Measurements from ENCODE around the gene SMPD1. TPM values are rescaled to one million over a fixed set of nuclear protein-coding genes. Genes with fewer than 3 reads are reported as not detected.

Gene SMPD1
- total and polyA plus RNA-seq, 2 of the 8 experiments (the other 6 are each of a cell fraction or from before 2014, with no cell fraction given) = 1.9 to 2.4 TPM

DNA sequence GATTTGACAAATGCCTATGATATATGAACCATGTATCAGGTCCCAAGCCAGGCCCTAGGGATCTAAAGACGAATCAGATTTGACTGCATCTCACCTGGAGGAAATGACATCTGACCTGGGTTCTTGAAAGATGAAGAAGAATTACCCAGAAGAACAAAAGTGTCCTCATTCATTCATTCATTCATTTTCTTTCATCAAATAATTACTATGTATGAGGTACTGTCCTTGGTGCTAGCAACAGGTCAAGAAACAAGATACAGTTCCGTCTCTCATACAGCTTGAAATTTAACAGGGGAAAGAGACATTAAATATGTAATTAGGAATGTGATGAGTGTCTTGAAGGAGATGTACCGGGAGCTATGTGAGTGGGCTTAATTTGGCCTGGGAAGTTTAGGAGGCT lies 30.4 kb downstream of the SMPD1 start:
- no peak for TF ChIP-seq BACH1 (IDR thresholded peaks at IDR 0.05; ENCODE audit: low read length)
- TF ChIP-seq HDAC2 (IDR thresholded peaks at IDR 0.05; ENCODE audit: borderline replicate concordance in 1 of 2, low read depth in 2 of 2, low read length in 2 of 2) = no peak
- no peak for TF ChIP-seq TCF12 (IDR thresholded peaks at IDR 0.05; ENCODE audit: low read depth, low read length)
- peaks cover 1 to 13% (median 7%) of the 10 kb centered on the region in 4 experiments for H3K27me3 ChIP-seq (replicated peaks in 1 of 4; ENCODE audit: control insufficient read depth in 3 of 4, extremely low read depth in 1 of 4, insufficient read depth in 3 of 4, low read length in 3 of 4)
- no peaks in the 10 kb centered on the region for H3K79me2 ChIP-seq (ENCODE audit: control insufficient read depth in 1 of 2, insufficient read depth in 2 of 2, low read length in 2 of 2)
- H3K36me3 ChIP-seq (ENCODE audit: control insufficient read depth in 2 of 4, insufficient read depth in 4 of 4, low read length in 3 of 4) = no peaks in the 10 kb centered on the region
- ChIA-PET CTCF (ENCODE audit: partially characterized antibody) (interaction anchor here (1.0 to 10.1 kb wide), 6 partner anchors 9 to 57 kb away, joined by 4 to 78 read pairs (median 4); partner anchors contain the start of gene HPX), POLR2A (ENCODE audit: partially characterized antibody) (no interaction called here)
- H2AFZ ChIP-seq (ENCODE audit: low read length) = no peak overlapping the region
- H3K56ac ChIP-seq (replicated peaks; ENCODE audit: insufficient read length, low read depth, low read length) = no peak overlapping the region
- peaks cover 3% of the 10 kb centered on the region; the same call in 1 of the 2 replicates for H3K23me2 ChIP-seq (ENCODE audit: low read depth, low read length)
- no peak overlapping the region for H2BK20ac ChIP-seq (ENCODE audit: low read length)
- no peak overlapping the region for H2AK5ac ChIP-seq (ENCODE audit: low read depth, low read length)
- no peak overlapping the region for H3K18ac ChIP-seq (ENCODE audit: extremely low read depth, low read length)
- H2BK5ac ChIP-seq (ENCODE audit: low read depth, low read length) = no peak overlapping the region
- H2BK12ac ChIP-seq (ENCODE audit: low read depth, low read length) = no peak overlapping the region
- no peak overlapping the region for H4K91ac ChIP-seq (replicated peaks; ENCODE audit: insufficient read length, low read length)
- H3K79me1 ChIP-seq (ENCODE audit: low read depth, low read length) = 0 out of 2 replicates have a peak, but pooled peaks cover 2% of the 10 kb centered on the region
- 87% methylated on average over 3 of the region's 3 CpGs; no CpG with 5 or more reads in 1 of the 2 experiments for WGBS, 2 experiments (ENCODE audit: extremely low coverage in 1 of 2, insufficient coverage in 1 of 2, insufficient read length in 1 of 2, insufficient replicate concordance in 2 of 2, low coverage in 1 of 2, low lambda C conversion rate in 2 of 2, missing lambda C conversion rate in 1 of 2)
- DNase-seq (ENCODE audit: low read depth in 1 of 2, low spot score in 2 of 2) = no peak
- no peak overlapping the region for H4K5ac ChIP-seq (ENCODE audit: insufficient read length, low read depth, low read length)
- H3K14ac ChIP-seq (ENCODE audit: insufficient read length) = no peak overlapping the region
- H3K9ac ChIP-seq (replicated peaks in 1 of 4; ENCODE audit: extremely low read depth in 1 of 4, low read depth in 3 of 4, low read length in 3 of 4) = no peak overlapping the region
- H3K4ac ChIP-seq (replicated peaks; ENCODE audit: insufficient read length, low read depth, low read length) = no peak overlapping the region
- H3K4me2 ChIP-seq (ENCODE audit: insufficient read depth in 1 of 2, low read depth in 2 of 2, low read length in 2 of 2) = no peak overlapping the region
- H4K20me1 ChIP-seq (replicated peaks in 1 of 2; ENCODE audit: control insufficient read depth in 1 of 2, insufficient read depth in 2 of 2, low read length in 2 of 2) = no peaks in the 10 kb centered on the region
- no peak overlapping the region for H2BK15ac ChIP-seq (ENCODE audit: low read length)
- H3K4me3 ChIP-seq (ENCODE audit: extremely low read depth in 1 of 4, insufficient read depth in 2 of 4, low read depth in 3 of 4, low read length in 4 of 4) = no peak overlapping the region
- H3K4me1 ChIP-seq (replicated peaks in 1 of 4; ENCODE audit: control insufficient read depth in 3 of 4, insufficient read depth in 4 of 4, low read length in 3 of 4) = peaks cover 2 to 5% (median 4%) of the 10 kb centered on the region in 4 experiments; a peak in 4 of 7 replicates
- H3K27ac ChIP-seq (ENCODE audit: low read depth, low read length) = no peak overlapping the region
- no peak for FAIRE-seq
- no peak overlapping the region for H2BK120ac ChIP-seq (replicated peaks; ENCODE audit: low read depth, low read length)
- H3K23ac ChIP-seq (ENCODE audit: insufficient read length) = no peak overlapping the region
- H4K8ac ChIP-seq (ENCODE audit: extremely low read depth, insufficient read depth, low read length) = no peak overlapping the region
- H3K9me3 ChIP-seq (ENCODE audit: insufficient read depth in 2 of 2, low read depth in 1 of 2, low read length in 1 of 2) = no peaks in the 10 kb centered on the region
